Osteoblast (primary cell): ENCODE measurements around the gene UBE2E1. TPM values are rescaled to one million over a fixed set of nuclear protein-coding genes. Genes with fewer than 3 reads are reported as not detected.

ENCODE experiments used
- DNase-seq: peaks from one replicate; pipeline ENCODE4 v3.0.0; 2011; ENCODE audit warnings: low spot score, mixed read lengths; ENCODE audit not compliant: insufficient read length; ENCODE audit errors: missing footprints
- H2AFZ ChIP-seq: 2 replicates; pipeline ENCODE4 v1.6.0; 2011; ENCODE audit warnings: mild to moderate bottlenecking, low read length
- H3K27ac ChIP-seq: 2 replicates; pipeline ENCODE4 v1.5.1; 2011; ENCODE audit warnings: mild to moderate bottlenecking, low read depth, low read length, moderate library complexity
- H3K27me3 ChIP-seq: 2 replicates; pipeline ENCODE4 v1.6.0; 2012; ENCODE audit warnings: mild to moderate bottlenecking, control low read depth, inconsistent platforms, low read length, moderate library complexity; ENCODE audit not compliant: insufficient read depth
- H3K36me3 ChIP-seq: 2 replicates; pipeline ENCODE4 v1.5.1; 2011; ENCODE audit warnings: mild to moderate bottlenecking, low read length, control low read depth, moderate library complexity; ENCODE audit not compliant: insufficient read depth
- H3K4me1 ChIP-seq: 2 replicates; pipeline ENCODE4 v1.5.1; 2011; ENCODE audit warnings: mild to moderate bottlenecking, low read length, control low read depth, moderate library complexity; ENCODE audit not compliant: insufficient read depth
- H3K4me2 ChIP-seq: 2 replicates; pipeline ENCODE4 v1.6.0; 2011; ENCODE audit warnings: mild to moderate bottlenecking, low read length; ENCODE audit not compliant: insufficient read depth
- H3K4me3 ChIP-seq: fragments of 200-600 bp; sonication (generic); 3 replicates; pipeline ENCODE4 v1.5.1; 2012; ENCODE audit warnings: mild to moderate bottlenecking, low read length, inconsistent platforms; ENCODE audit not compliant: insufficient read depth
- H3K79me2 ChIP-seq: 2 replicates; pipeline ENCODE4 v1.6.0; 2012; ENCODE audit warnings: mild to moderate bottlenecking, low read length, control low read depth, inconsistent platforms; ENCODE audit not compliant: insufficient read depth
- H3K9me3 ChIP-seq: 2 replicates; pipeline ENCODE4 v1.5.1; 2011; ENCODE audit warnings: low read depth, low read length, control low read depth
- H4K20me1 ChIP-seq: 2 replicates; pipeline ENCODE4 v1.6.0; 2012; ENCODE audit warnings: mild to moderate bottlenecking, low read length, control low read depth; ENCODE audit not compliant: insufficient read depth
- total RNA-seq: library from RNA; depleted of rRNA; stranded (reverse); fragments of >200 nt; gene quantifications from 2 replicates; pipeline ENCODE4 v1.2.3, GENCODE V29; 2012
- TF ChIP-seq, protein P1 (sequence below): IDR thresholded peaks from 2 replicates; pipeline ENCODE4 v1.5.1; 2011; ENCODE audit warnings: mild to moderate bottlenecking, low read depth, low read length, moderate library complexity; ENCODE audit errors: extremely low read depth

Gene UBE2E1
- total RNA-seq, 1 donor, result 98.1 TPM

DNA sequence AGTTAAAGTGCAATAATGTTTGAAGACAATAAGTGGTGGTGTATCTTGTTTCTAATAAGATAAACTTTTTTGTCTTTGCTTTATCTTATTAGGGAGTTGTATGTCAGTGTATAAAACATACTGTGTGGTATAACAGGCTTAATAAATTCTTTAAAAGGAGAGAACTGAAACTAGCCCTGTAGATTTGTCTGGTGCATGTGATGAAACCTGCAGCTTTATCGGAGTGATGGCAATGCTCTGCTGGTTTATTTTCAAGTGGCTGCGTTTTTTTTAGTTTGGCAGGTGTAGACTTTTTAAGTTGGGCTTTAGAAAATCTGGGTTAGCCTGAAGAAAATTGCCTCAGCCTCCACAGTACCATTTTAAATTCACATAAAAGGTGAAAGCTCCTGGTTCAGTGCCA, 113.9 kb downstream of the UBE2E1 start:
- TF ChIP-seq, protein P1, sequence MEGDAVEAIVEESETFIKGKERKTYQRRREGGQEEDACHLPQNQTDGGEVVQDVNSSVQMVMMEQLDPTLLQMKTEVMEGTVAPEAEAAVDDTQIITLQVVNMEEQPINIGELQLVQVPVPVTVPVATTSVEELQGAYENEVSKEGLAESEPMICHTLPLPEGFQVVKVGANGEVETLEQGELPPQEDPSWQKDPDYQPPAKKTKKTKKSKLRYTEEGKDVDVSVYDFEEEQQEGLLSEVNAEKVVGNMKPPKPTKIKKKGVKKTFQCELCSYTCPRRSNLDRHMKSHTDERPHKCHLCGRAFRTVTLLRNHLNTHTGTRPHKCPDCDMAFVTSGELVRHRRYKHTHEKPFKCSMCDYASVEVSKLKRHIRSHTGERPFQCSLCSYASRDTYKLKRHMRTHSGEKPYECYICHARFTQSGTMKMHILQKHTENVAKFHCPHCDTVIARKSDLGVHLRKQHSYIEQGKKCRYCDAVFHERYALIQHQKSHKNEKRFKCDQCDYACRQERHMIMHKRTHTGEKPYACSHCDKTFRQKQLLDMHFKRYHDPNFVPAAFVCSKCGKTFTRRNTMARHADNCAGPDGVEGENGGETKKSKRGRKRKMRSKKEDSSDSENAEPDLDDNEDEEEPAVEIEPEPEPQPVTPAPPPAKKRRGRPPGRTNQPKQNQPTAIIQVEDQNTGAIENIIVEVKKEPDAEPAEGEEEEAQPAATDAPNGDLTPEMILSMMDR, result no peak

DNA sequence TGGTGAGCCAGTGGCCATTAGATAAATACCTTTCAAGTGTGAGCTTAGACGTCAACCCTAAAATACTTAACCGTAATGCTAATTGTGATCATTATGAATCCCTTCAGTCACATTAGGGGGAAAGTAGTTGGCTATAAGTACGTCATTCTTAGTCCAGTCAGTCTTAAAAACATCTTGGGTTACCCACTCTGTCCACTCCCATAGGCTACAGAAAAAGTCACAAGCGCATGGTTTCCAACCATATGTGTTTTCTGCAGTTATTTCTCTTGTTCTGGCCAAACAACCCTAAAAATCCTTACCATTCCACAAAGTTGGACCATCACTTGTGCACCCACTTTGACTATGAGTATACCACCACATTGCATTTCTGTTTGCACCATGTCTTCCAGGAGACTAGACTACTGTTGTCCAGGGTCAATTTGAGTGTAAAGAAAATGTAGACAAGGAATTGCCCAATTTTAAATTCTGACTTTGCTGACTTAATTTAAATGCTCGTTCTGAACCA, 114.4 kb downstream of the UBE2E1 start:
- TF ChIP-seq, protein P1, result no peak
- Histone ChIP-seq H3K79me2 (peaks cover 30% of the 10 kb centered on the region), H3K27me3 (no peaks in the 10 kb centered on the region), H2AFZ (no peak overlapping the region), H4K20me1 (peaks cover 40% of the 10 kb centered on the region), H3K9me3 (no peaks in the 10 kb centered on the region), H3K4me2 (peak overlapping the region; percentile 6), H3K36me3 (peaks cover 27% of the 10 kb centered on the region), H3K27ac (no peak overlapping the region), H3K4me1 (peaks cover 25% of the 10 kb centered on the region), H3K4me3 (no peak overlapping the region)
- DNase-seq, result no peak

More for the DNA sequence above, 113.9 kb downstream of the UBE2E1 start:
- Histone ChIP-seq H3K79me2 (peaks cover 36% of the 10 kb centered on the region), H3K4me1 (peaks cover 25% of the 10 kb centered on the region), H3K4me3 (no peak overlapping the region), H3K4me2 (peak overlapping the region; percentile 6), H2AFZ (no peak overlapping the region), H3K27me3 (no peaks in the 10 kb centered on the region), H3K27ac (no peak overlapping the region), H4K20me1 (peaks cover 40% of the 10 kb centered on the region), H3K36me3 (peaks cover 27% of the 10 kb centered on the region), H3K9me3 (no peaks in the 10 kb centered on the region)
- DNase-seq, result no peak

DNA sequence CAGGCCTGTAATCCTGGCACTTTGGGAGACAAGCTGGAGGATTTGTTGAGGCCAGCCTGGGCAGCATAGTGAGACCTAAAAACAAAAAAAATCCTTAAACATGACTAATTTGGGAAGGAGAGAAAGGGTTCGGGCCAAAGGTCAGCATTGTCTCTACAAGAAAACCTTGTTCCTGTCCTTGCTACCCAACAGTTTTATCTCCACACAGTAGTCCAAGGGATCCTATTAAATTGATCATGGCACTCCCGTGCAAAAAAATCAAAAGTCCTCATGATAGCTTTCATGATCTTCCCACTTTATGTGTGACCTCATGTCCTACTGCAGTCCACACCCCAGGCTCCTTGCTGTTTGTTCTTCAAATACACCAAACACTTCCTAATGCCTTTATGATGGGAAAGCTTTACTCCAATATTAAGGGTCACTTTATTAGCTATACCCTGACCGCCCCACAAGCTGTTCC, 115.3 kb downstream of the UBE2E1 start:
- no peak overlapping the region for H3K4me2 ChIP-seq
- H2AFZ ChIP-seq, result no peak overlapping the region
- no peak overlapping the region for H3K27ac ChIP-seq
- H3K36me3 ChIP-seq, result peaks cover 27% of the 10 kb centered on the region
- no peaks in the 10 kb centered on the region for H3K9me3 ChIP-seq
- TF ChIP-seq, protein P1, result no peak
- no peak for DNase-seq
- H3K27me3 ChIP-seq, result no peaks in the 10 kb centered on the region
- H3K4me3 ChIP-seq, result no peak overlapping the region
- H3K79me2 ChIP-seq, result peaks cover 25% of the 10 kb centered on the region
- H3K4me1 ChIP-seq, result peaks cover 17% of the 10 kb centered on the region
- peaks cover 40% of the 10 kb centered on the region for H4K20me1 ChIP-seq

- H3K4me3 ChIP-seq, result no peak overlapping the region
- peaks cover 22% of the 10 kb centered on the region for H4K20me1 ChIP-seq
- peaks cover 2% of the 10 kb centered on the region for H3K79me2 ChIP-seq
- no peaks in the 10 kb centered on the region for H3K9me3 ChIP-seq
- peaks cover 15% of the 10 kb centered on the region for H3K36me3 ChIP-seq
- no peak overlapping the region for H3K27ac ChIP-seq
- peaks cover 11% of the 10 kb centered on the region for H3K4me1 ChIP-seq
- H3K4me2 ChIP-seq, result no peak overlapping the region
- TF ChIP-seq, protein P1, result no peak
- no peak for DNase-seq
- H2AFZ ChIP-seq, result no peak overlapping the region
- no peaks in the 10 kb centered on the region for H3K27me3 ChIP-seq
These were observed 118.0 kb downstream of the UBE2E1 start for GRCh38 chr3:23923786-23924185.
